Right lobe of liver (tissue), 6 donors: ENCODE data around the gene PPP1R26. TPM values are rescaled to one million over a fixed set of nuclear protein-coding genes. Genes with fewer than 3 reads are reported as not detected.

ENCODE experiments used
- ATAC-seq, 4 donors: fragments of 200-7000 bp; cut with Tn5 transposase; one replicate each; pipeline ENCODE4 v1.9.1; 2020; ENCODE audit warnings: mild to moderate bottlenecking in 4 of 4, moderate library complexity in 4 of 4
- DNase-seq, 3 donors: peaks; one replicate each; pipeline ENCODE4 v3.0.0-alpha.2; 2020
- H3K27ac ChIP-seq, 3 donors: fragments of 200-600 bp; one replicate each; pipeline ENCODE4 v1.8.0; 2022
- H3K27me3 ChIP-seq, 2 donors: fragments of 200-600 bp; one replicate each; pipeline ENCODE4 v1.8.0; 2022
- H3K36me3 ChIP-seq, 4 donors: fragments of 200-600 bp; sonication (generic) in 1 of 4; one replicate each; pipeline versions ENCODE4 v1.5.1 to v1.8.0; 2017 to 2022; ENCODE audit warnings: control low read depth in 1 of 4
- H3K4me1 ChIP-seq, 4 donors: fragments of 200-600 bp; sonication (generic) in 1 of 4; one replicate each; pipeline versions ENCODE4 v1.5.1 to v1.8.0; 2017 to 2022; ENCODE audit warnings: control low read depth in 1 of 4
- H3K4me3 ChIP-seq, 3 donors: fragments of 200-600 bp; one replicate each; pipeline ENCODE4 v1.8.0; 2022
- H3K9me3 ChIP-seq, 4 donors: fragments of 200-600 bp; sonication (generic) in 1 of 4; one replicate each; pipeline versions ENCODE4 v1.5.1 to v1.8.0; 2017 to 2022; ENCODE audit warnings: control low read depth in 1 of 4
- CTCF ChIP-seq, 4 donors: fragments of 200-600 bp in 3 of 4; fragments of 450-650 bp in 1 of 4; IDR thresholded peaks; one replicate each; pipeline versions ENCODE4 v1.5.1 to v1.8.0; 2016 to 2022; ENCODE audit warnings: antibody characterized with exemption in 4 of 4, mild to moderate bottlenecking in 2 of 4
- POLR2A ChIP-seq: fragments of 450-650 bp; IDR thresholded peaks from one replicate; pipeline ENCODE4 v1.6.1; 2017; ENCODE audit warnings: antibody characterized with exemption, mild to moderate bottlenecking
- whole genome bisulfite sequencing: methylation state at CpG from one replicate; pipeline ENCODE4 v1.1.6; 2018; ENCODE audit warnings: low coverage, low lambda C conversion rate; ENCODE audit not compliant: insufficient coverage; ENCODE audit errors: missing lambda C conversion rate; 5-methylcytosine and 5-hydroxymethylcytosine counted together
- intact Hi-C, 2 donors: fragments of 100-400 bp; cut with DNase I; formaldehyde crosslinking; loops; one replicate each; pipeline versions ENCODE4 v1.11.2 to v1.14.1; 2022
- total RNA-seq, 6 experiments: library from RNA; depleted of rRNA in 2 of 6; stranded (reverse); fragments of >200 nt in 2 of 6; fragmentation: NEBNext Ultra II Directional in 3 of 6; extraction: Animal tissue kit (Norgen Biotek cat#: 25700) in 3 of 6; gene quantifications; one replicate each; pipeline versions ENCODE4 v1.1.0 to v1.2.4, GENCODE V29; 2016 to 2023
- donor health status: DM: no; HTN: yes; CAD: no.
- donor health status: DM: no; HTN: no; CAD: no.
- donor health status: DM: no; HTN: no; CAD: no.
- donor health status: DM: no; HTN: yes; CAD: no.
- donor health status: DM: no; HTN: yes; CAD: no.

The PPP1R26 gene
- total RNA-seq, 6 experiments from 2014 or later = 5.1 to 9.0 (median 7.7) TPM

- DNase-seq (peak in 1 of 3 donors; percentile 45), ATAC-seq (no peak)
- Histone ChIP-seq H3K27me3 (no peaks in the 10 kb centered on the region), H3K36me3 (peaks cover 0 to 24% (median 5%) of the 10 kb centered on the region in 4 donors), H3K4me3 (no peak overlapping the region), H3K27ac (no peak overlapping the region), H3K4me1 (peaks cover 0 to 30% (median 10%) of the 10 kb centered on the region in 4 donors), H3K9me3 (no peaks in the 10 kb centered on the region)
- WGBS = 94% methylated on average over 15 of the region's 18 CpGs
- TF ChIP-seq CTCF (IDR thresholded peaks at IDR 0.05) (no peak), POLR2A (no peak)
- intact Hi-C loops = no loop called here
Measured at GRCh38 chr9:135488013-135488330, 8.4 kb downstream of the PPP1R26 start.

GRCh38 chr9:135488527-135488926 lies 8.9 kb downstream of the PPP1R26 start:
- DNase-seq (peak in 1 of 3 donors; percentile 40), ATAC-seq (no peak)
- Histone ChIP-seq H3K36me3 (peaks cover 0 to 24% (median 5%) of the 10 kb centered on the region in 4 donors), H3K27ac (peak overlapping the region in 2 of 3 donors; percentile 91 to 97), H3K9me3 (no peaks in the 10 kb centered on the region), H3K4me1 (peaks cover 0 to 31% (median 10%) of the 10 kb centered on the region in 4 donors), H3K27me3 (no peaks in the 10 kb centered on the region), H3K4me3 (no peak overlapping the region)
- TF ChIP-seq POLR2A = no peak
- no peak for TF ChIP-seq CTCF (IDR thresholded peaks at IDR 0.05)
- 83% methylated on average over 1 of the region's 17 CpGs for WGBS
- intact Hi-C loops = no loop called here

- Histone ChIP-seq H3K36me3 (peaks cover 0 to 18% (median 3%) of the 10 kb centered on the region in 4 donors), H3K9me3 (no peaks in the 10 kb centered on the region), H3K4me1 (peaks cover 0 to 31% (median 10%) of the 10 kb centered on the region in 4 donors), H3K4me3 (peak overlapping the region in 1 of 3 donors; percentile 18), H3K27me3 (no peaks in the 10 kb centered on the region), H3K27ac (peak overlapping the region in 2 of 3 donors; percentile 91 to 97)
- DNase-seq (peak in 2 of 3 donors; percentile 75 to 78), ATAC-seq (peak; percentile 45 to 51 (median 46))
- no peak for TF ChIP-seq POLR2A
- no peak for TF ChIP-seq CTCF (IDR thresholded peaks at IDR 0.05)
- intact Hi-C loops = no loop called here
- WGBS = 56% methylated on average over 11 of the region's 18 CpGs
Measured at GRCh38 chr9:135489188-135489906, 9.8 kb downstream of the PPP1R26 start.

GRCh38 chr9:135490166-135490870 lies 10.7 kb downstream of the PPP1R26 start:
- H3K27ac ChIP-seq = peak overlapping the region; percentile 65 to 97 (median 91)
- WGBS = 36% methylated on average over 12 of the region's 16 CpGs

More at GRCh38 chr9:135490166-135490870, 10.7 kb downstream of the PPP1R26 start:
- peak overlapping the region; percentile 33 to 67 (median 63) for H3K4me3 ChIP-seq
- DNase-seq (peak in 2 of 3 donors; percentile 55 to 73), ATAC-seq (peak; percentile 73 to 78 (median 76))
- H3K27me3 ChIP-seq = no peaks in the 10 kb centered on the region
- intact Hi-C loops = no loop called here
- TF ChIP-seq CTCF (IDR thresholded peaks at IDR 0.05) (no peak), POLR2A (no peak)
- H3K4me1 ChIP-seq = peaks cover 0 to 31% (median 10%) of the 10 kb centered on the region in 4 donors
- peaks cover 0 to 13% (median 3%) of the 10 kb centered on the region in 4 donors for H3K36me3 ChIP-seq
- H3K9me3 ChIP-seq = no peaks in the 10 kb centered on the region
